ENCODE measurements around the gene LCN15. TPM values are rescaled to one million over a fixed set of nuclear protein-coding genes. Genes with fewer than 3 reads are reported as not detected.
"Not testable (repeated sequence)": the region's sequence is repeated elsewhere in the genome, so short reads cannot be mapped to it uniquely, and the experiment has no call there.

LCN15 gene
- total RNA-seq, 3 donors from 2014 or later: not detected

DNA sequence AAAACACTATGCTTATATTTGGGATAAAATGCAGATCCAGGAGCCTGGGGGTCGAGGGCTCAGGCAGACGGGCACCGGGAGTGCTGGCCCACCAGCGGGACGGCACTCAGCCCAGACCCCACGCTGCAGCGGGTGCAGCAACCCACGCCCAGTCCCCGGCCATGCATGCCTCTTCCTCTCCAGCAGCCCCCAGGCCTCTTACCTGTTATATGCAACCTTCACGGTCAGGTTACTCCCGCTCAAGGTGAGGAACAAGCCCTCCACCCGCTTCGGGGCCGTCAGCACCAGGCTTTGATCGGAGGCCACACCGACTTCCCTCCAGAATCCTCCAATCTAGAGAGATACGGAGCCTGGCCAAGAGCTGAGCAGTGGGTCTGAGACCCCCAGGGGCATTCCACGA, 7.5 kb downstream of the LCN15 start:
- H3K36me3 ChIP-seq: no peaks in the 10 kb centered on the region
- no peak overlapping the region for H3K27ac ChIP-seq
- intact Hi-C loops (cut with DNase I; ENCODE audit: low total_unique reads): no loop called here
- H3K4me1 ChIP-seq: no peaks in the 10 kb centered on the region
- TF ChIP-seq CTCF (IDR thresholded peaks at IDR 0.05): no peak
- H3K27me3 ChIP-seq: peaks cover 0 to 4% of the 10 kb centered on the region in 2 donors
- DNase-seq (ENCODE audit: low spot score in 2 of 2): no peak
- H3K9me3 ChIP-seq: peaks cover 7 to 14% of the 10 kb centered on the region in 2 donors
- no peak overlapping the region for H3K4me3 ChIP-seq

GRCh38 chr9:136756134-136756438, 8.2 kb downstream of the LCN15 start:
- Histone ChIP-seq H3K36me3 (no peaks in the 10 kb centered on the region), H3K27me3 (peaks cover 0 to 4% of the 10 kb centered on the region in 2 donors), H3K4me3 (no peak overlapping the region), H3K9me3 (peaks cover 14% of the 10 kb centered on the region in 2 donors), H3K27ac (no peak overlapping the region), H3K4me1 (no peaks in the 10 kb centered on the region)
- intact Hi-C loops (cut with DNase I; ENCODE audit: low total_unique reads): no loop called here
- no peak for DNase-seq (ENCODE audit: low spot score in 2 of 2)
- TF ChIP-seq POLR2AphosphoS5 (IDR thresholded peaks at IDR 0.05): no peak
- TF ChIP-seq CTCF (IDR thresholded peaks at IDR 0.05): no peak
- no peak for TF ChIP-seq POLR2A (IDR thresholded peaks at IDR 0.05)

DNA sequence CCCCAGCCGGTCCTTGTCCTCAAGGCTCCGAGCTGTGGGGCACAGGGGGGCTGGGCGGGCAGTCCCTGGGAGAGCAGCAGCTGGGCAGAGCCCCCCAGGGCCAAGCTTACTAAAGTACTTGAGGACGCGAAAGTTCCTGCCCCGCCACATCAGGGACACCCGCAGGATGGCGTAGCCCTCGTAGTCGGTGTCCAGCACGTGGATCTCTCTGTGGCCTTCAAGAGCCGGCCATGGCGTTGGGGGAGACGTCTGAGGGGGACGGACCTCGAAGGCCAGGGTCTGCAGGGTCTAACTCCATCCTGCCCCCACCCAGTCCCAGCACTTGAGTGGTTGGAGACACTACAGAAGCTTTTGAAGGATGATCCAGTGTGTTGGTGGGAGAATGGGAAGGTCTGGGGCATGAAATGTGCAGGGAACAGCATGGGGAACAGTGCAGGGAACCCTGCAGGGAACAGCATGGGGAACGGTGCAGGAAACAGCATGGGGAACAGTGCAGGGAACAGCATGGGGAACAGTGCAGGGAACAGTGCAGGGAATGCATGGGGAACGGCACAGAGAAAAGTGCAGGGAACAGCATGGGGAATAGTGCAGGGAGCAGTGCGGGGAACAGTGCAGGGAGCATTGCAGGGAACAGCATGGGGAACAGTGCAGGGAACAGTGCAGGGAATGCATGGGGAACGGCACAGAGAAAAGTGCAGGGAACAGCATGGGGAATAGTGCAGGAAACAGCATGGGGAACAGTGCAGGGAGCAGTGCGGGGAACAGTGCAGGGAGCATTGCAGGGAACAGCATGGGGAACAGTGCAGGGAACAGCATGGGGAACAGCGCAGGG, 8.8 kb downstream of the LCN15 start:
- H3K27me3 ChIP-seq; H3K4me1 ChIP-seq; H3K4me3 ChIP-seq; intact Hi-C loops (cut with DNase I; ENCODE audit: low total_unique reads); H3K36me3 ChIP-seq; DNase-seq (ENCODE audit: low spot score in 2 of 2); H3K27ac ChIP-seq: not testable (repeated sequence)
- H3K9me3 ChIP-seq: peaks cover 14% of the 10 kb centered on the region in 2 donors

GRCh38 chr9:136754626-136755301, 9.6 kb downstream of the LCN15 start:
- TF ChIP-seq POLR2A (IDR thresholded peaks at IDR 0.05): no peak
- TF ChIP-seq CTCF (IDR thresholded peaks at IDR 0.05): no peak
- no peak for TF ChIP-seq POLR2AphosphoS5 (IDR thresholded peaks at IDR 0.05)
- intact Hi-C loops (cut with DNase I; ENCODE audit: low total_unique reads): no loop called here
- no peak overlapping the region for H3K4me3 ChIP-seq

DNA sequence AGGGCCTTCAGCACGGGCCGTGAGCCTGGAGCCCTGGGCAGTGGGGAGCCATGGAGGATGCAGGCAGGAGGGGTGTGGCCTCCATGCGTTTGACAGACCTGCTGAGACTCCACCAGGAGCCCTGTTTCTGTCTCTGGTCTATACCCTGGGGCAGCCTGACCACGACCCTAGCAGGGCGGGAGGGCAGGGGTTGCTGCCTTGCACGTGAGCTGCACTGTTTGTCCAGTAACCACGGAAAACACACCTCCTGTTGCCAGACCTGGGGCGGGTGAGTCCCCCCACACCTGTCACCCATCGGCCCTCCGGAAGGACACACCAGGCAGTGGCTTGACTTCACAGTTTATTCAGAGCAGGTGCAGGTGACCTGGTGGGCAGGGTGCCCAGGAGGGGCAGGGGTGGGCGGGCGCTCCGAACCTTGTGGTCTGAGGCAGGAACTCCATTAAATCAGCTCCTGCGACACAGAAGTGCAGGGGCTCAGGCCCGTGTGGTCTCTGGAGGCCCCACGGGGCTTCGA, 10.2 kb downstream of the LCN15 start:
- DNase-seq (ENCODE audit: low spot score in 2 of 2): no peak
- Histone ChIP-seq H3K4me1 (no peaks in the 10 kb centered on the region), H3K36me3 (no peaks in the 10 kb centered on the region), H3K4me3 (no peak overlapping the region), H3K27me3 (no peaks in the 10 kb centered on the region), H3K27ac (no peak overlapping the region), H3K9me3 (peaks cover 14% of the 10 kb centered on the region in 2 donors)
- TF ChIP-seq CTCF (IDR thresholded peaks at IDR 0.05) (no peak), POLR2AphosphoS5 (IDR thresholded peaks at IDR 0.05) (no peak), POLR2A (IDR thresholded peaks at IDR 0.05) (no peak)
- intact Hi-C loops (cut with DNase I; ENCODE audit: low total_unique reads): no loop called here

More at GRCh38 chr9:136754626-136755301, 9.6 kb downstream of the LCN15 start:
- no peaks in the 10 kb centered on the region for H3K4me1 ChIP-seq
- H3K27me3 ChIP-seq: no peaks in the 10 kb centered on the region
- no peaks in the 10 kb centered on the region for H3K36me3 ChIP-seq
- peaks cover 14% of the 10 kb centered on the region in 2 donors for H3K9me3 ChIP-seq
- DNase-seq (ENCODE audit: low spot score in 2 of 2): no peak
- no peak overlapping the region for H3K27ac ChIP-seq

Measured in breast epithelium (tissue), 4 donors.